KOPT-K1 (cell line): ENCODE measurements around the gene ARRDC1.
A peak's percentile ranks its signal among the peaks of the same experiment; 100 is the strongest.
"Not testable (repeated sequence)": the region's sequence is repeated elsewhere in the genome, so short reads cannot be mapped to it uniquely, and the experiment has no call there.

ENCODE experiments used
- H3K27ac ChIP-seq: fragments of 200-600 bp; sonication (generic); 2 replicates; pipeline ENCODE4 v1.5.1; 2016; ENCODE audit warnings: antibody characterized with exemption, mild to moderate bottlenecking, low read depth, low read length; ENCODE audit not compliant: poor library complexity, severe bottlenecking
- H3K36me3 ChIP-seq: fragments of 200-600 bp; sonication (generic); 2 replicates; pipeline ENCODE4 v1.5.1; 2017; ENCODE audit warnings: antibody characterized with exemption, mild to moderate bottlenecking, low read length, moderate library complexity; ENCODE audit not compliant: insufficient read depth
- H3K9me3 ChIP-seq: fragments of 200-600 bp; sonication (generic); 2 replicates; pipeline ENCODE4 v1.5.1; 2017; ENCODE audit warnings: antibody characterized with exemption, low read length, mild to moderate bottlenecking; ENCODE audit not compliant: insufficient read depth, poor library complexity, severe bottlenecking

Gene ARRDC1

DNA sequence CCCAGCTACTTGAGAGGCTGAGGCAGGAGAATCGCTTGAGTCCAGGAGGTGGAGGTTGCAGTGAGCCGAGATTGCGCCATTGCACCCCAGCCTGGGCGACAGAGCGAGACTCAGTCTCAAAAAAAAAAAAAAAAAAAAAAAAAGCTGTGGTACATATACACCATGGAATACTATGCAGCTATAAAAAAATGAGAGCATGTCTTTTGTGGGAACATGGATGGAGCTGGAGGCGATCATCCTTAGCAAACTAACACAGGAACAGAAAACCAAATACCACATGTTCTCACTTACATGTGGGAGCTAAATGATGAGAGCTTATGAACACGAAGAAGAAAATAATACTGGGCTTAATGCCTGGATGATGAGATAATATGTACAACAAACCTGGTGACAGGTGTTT, 8.9 kb upstream of the ARRDC1 start:
- not testable (repeated sequence) for H3K27ac ChIP-seq, H3K36me3 ChIP-seq, H3K9me3 ChIP-seq

DNA sequence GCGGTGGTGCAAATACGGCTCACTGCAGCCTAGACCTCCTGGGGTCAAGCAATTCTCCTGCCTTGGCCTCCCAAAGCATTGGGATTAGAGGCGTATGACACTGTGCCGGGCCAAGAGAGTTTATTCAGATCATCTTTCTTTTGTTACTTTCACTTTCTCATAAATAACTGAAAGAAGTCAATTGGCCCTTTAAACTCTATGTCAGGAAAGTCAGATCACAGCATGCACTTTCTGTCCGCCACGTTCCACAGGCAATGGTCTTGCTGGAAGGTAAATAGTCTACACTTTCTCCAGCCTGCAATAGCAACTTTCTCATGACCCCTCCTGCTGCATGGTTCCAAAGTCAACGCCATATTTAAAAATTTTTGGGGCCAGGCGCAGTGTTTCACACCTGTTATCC, 6.5 kb upstream of the ARRDC1 start:
- Histone ChIP-seq H3K27ac (no peak overlapping the region), H3K9me3 (no peaks in the 10 kb centered on the region), H3K36me3 (no peaks in the 10 kb centered on the region)

DNA sequence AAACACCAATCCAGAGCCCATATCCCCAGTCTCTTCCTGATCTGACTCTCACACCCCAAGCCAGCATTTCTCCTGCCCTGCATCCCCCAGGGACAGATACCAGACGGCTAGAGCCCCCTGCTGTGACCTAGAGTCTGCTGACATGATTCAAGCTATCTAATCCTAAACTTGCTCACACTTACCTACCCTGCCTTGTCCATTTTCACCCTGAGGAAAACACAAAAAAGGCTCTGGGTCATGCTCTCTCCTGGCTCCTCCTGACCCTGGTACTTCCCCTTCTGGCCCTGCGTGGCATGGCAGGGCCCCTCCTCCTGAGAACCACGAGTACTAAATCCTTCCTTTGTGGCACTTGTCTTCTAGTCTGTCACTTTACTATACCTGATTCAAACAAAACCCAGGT, 2.8 kb upstream of the ARRDC1 start:
- no peak overlapping the region for H3K27ac ChIP-seq

DNA sequence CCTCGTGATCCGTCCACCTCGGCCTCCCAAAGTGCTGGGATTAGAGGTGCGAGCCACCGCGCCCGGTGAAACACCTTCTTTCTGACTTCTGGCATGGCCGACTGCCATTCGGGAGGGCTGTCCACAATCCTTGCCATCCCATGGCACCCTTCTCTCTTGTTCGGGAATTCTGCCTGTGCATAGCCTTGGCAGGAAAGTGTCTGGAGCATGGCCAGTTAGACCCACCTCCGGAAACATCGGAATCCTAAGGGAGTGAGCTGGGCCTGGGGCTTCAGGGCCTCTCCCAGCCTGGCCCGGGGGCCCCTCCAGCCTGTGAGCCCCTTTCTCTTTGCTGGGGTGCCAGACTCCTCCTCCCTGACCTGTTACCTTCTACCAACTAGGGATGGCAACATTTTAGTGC, 1.6 kb upstream of the ARRDC1 start:
- no peak overlapping the region for H3K27ac ChIP-seq
- H3K36me3 ChIP-seq = no peaks in the 10 kb centered on the region
- no peaks in the 10 kb centered on the region for H3K9me3 ChIP-seq

More for the DNA sequence above, 2.8 kb upstream of the ARRDC1 start:
- Histone ChIP-seq H3K9me3 (no peaks in the 10 kb centered on the region), H3K36me3 (no peaks in the 10 kb centered on the region)

DNA sequence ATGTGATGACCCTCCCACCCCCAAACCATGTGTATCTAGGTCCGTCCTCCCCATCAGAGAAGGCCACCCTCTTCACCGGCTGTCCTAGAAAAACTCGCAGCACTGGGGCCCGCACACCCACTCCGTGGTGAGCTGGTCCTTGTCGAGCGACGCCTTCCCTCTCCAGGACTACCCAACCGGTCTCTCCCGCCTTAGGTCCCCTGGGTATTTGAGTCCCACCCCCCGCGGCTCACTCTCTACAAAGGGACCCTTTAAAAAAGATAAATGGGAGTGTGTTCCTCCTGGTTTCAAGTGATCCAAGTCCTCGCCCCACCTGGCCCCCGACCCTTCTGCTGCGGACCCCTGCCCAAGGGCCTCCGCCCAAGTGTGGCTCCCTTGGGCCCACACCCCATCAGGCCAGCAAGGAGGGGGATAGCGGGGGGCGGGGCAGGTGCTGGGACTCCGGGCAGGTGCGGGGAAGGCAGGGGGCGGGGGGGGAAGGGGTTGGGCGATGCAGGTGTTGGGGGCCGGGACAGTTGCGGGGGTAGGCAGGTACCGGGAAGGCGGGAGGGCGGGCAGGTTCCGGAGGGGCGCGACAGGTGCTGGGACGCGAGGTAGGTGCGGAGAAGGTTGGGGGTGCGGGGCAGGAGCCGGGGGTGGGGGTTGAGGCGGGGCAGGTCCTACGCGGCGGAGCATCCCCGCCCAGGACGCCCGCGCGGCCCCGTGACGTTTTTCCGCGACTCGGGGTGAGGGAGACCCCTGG, 970 bp upstream of the ARRDC1 start:
- Histone ChIP-seq H3K9me3 (no peaks in the 10 kb centered on the region), H3K27ac (no peak overlapping the region), H3K36me3 (no peaks in the 10 kb centered on the region)

DNA sequence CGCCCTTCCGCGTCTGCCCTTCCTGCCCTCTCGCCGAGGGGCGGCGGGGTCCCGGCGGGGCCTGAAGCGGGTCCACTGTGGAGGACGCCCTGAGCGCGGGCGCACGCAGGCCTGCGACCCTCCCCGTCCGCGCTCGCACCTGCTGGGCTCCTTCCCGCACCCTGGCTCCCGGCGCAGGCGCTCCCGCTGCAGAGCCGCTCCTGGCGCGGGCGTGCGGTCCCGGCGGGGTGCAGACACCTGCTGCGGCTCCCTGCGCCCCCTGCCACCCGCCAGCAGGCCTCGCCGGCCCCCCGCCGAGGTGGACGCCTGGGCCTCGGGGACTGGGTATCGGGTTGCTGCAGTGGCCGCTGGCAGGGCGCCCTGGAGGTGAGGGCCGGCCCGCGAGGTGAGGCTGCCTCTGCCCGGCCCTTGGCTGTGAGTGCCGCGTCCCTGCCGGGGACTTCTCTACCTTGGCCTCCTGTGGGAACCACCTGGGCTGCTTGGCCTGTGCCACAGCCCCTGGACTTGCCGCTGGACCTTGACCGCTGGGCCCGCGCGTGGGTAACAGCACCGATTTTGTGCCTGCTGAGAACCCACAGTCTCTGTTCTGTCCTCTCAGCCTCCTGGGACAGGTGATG, 627 bp downstream of the ARRDC1 start:
- no peaks in the 10 kb centered on the region for H3K9me3 ChIP-seq
- no peaks in the 10 kb centered on the region for H3K36me3 ChIP-seq
- H3K27ac ChIP-seq = peak overlapping the region; percentile 63

DNA sequence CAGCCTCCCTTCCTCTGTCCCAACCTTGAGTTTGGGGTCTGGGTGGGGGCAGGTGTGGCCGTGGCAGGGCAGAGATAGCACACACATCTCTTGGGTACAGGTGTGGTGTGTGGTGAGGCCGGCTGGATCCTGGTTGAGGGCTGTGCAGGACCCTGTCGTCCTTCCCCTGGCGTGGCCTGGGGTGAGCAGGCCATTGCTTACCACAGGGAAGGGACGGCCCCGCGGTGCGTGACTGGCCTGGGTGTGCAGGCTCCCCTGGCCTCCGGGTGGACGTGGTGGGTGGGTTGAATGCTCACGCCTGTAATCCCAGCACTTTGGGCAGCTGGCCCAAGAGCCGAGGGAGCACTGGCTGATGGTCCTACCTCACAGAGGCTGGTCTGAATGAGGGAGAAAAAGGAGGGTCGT, 1.2 kb downstream of the ARRDC1 start:
- Histone ChIP-seq H3K9me3 (no peaks in the 10 kb centered on the region), H3K27ac (no peak overlapping the region), H3K36me3 (no peaks in the 10 kb centered on the region)

DNA sequence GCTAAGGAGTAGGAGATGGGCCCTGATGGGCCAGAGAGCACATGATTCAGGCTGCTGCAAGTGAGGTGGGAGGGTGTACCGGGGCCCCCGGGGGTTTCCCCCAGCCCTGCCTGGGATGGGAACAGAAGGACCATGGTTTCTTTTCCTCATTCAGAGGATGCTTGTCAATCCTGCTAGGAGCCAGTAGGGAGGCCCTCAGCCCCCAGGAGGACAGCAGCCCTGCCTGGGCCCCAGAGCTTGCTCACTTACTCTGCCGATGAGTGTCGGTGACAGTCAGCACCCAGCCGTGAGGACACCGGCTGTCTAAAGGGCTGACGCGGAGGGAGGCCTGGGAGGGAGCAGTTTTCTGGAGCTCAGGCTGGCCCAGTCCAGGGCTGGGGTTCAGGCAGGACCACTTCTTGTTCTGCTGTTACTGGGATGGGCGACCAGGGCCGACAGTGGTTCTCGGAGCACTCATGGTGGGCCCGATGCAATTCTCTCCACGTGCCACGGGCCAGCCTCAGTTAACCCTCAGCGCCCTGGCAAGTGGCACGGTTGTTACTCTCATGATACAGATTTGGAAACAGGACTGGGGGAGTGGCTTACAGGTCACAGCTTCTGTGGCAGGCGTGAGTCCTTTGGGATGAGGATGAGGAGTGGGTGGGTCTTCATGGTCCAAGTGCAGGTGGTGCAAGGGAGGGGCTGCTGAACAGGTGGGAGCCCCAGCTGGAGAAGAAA, 1.8 kb downstream of the ARRDC1 start:
- H3K27ac ChIP-seq = no peak overlapping the region
- no peaks in the 10 kb centered on the region for H3K9me3 ChIP-seq
- H3K36me3 ChIP-seq = no peaks in the 10 kb centered on the region

DNA sequence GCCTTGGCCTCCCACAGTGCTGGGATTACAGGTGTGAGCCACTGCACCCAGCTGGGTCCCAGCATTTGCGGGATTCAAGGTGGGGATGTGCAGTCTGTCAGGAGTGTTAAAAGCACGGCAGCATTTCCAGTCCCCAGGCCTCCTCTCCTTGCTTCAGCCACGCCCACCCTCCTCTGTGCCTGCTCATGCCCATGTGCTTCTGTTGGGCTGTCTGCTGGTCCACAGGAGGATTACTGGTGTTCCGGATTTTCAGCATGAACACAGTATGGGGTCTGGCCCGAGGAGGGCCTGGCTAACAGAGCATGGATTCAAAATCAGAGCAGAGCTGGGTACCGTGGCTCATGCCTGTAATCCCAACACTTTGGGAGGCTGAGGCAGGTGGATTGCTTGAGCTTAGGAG, 5.5 kb downstream of the ARRDC1 start:
- peaks cover 29% of the 10 kb centered on the region for H3K36me3 ChIP-seq
- no peaks in the 10 kb centered on the region for H3K9me3 ChIP-seq
- no peak overlapping the region for H3K27ac ChIP-seq

DNA sequence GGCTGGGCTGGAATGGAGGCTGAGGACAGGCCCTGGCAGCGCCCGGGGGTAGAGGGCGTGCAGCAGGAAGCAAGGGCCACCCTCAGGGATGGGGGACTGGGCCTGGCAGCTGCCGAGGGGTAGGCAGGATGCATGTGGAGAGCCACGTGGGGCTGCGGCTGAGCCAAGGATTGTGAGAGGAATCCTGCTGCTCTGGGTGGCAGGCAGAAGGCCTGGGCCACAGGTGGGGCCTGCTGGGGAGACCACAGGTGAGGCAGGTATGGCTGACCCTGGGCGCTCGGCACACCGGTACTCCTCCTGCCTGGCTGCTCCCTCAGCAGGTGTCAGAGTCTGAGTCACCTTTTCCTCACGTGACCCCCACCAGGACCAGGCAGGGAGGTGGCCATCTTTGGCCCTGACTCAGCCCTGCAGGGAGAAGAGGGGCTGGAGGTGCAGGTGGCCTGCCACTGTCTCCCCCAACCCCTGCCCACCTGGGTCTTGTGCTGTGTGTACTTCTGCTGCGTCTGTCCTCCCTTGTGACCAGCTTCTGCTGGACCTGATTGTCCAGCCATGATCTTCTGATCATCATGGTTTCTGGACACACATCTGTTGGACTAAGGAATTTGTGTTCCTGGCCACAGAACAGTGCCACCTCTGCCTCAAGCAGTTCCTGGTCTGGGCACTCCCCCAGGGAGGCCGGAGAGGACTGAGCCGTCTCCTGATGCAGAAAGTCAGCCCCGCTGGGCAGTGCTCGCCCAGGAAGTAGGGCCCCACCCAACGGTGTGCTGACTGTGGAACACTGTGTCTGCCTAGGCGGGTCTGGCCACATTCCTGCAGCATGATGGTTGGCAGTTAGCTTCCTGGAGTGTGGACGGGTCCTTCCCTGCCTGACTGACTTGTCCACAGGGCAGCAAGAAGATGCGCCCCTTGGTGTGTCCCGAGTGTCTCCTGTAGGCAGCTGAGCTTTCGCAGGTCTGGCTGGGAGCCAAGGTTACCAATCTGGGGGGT, 6.4 kb downstream of the ARRDC1 start:
- Histone ChIP-seq H3K9me3 (no peaks in the 10 kb centered on the region), H3K27ac (no peak overlapping the region)

DNA sequence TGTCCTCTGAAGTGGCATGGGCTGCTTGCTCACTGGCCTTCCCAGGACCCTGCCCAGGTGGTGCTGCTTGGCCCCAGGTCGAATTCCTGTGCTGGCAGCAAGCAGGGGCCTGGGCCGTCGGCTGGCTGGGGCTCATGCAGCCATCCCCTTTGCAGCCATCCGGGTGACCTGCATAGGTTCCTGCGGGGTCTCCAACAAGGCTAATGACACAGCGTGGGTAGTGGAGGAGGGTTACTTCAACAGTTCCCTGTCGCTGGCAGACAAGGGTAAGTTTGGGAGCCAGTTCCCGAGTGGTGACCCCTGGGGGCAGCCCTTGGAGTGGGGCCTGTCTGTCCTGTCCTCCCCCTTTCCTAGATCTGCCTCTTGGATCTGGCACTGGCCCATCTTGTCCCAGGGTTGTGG, 7.3 kb downstream of the ARRDC1 start:
- H3K9me3 ChIP-seq = no peaks in the 10 kb centered on the region
- no peak overlapping the region for H3K27ac ChIP-seq
- H3K36me3 ChIP-seq = peaks cover 37% of the 10 kb centered on the region

More for the DNA sequence above, 6.4 kb downstream of the ARRDC1 start:
- peaks cover 37% of the 10 kb centered on the region for H3K36me3 ChIP-seq

DNA sequence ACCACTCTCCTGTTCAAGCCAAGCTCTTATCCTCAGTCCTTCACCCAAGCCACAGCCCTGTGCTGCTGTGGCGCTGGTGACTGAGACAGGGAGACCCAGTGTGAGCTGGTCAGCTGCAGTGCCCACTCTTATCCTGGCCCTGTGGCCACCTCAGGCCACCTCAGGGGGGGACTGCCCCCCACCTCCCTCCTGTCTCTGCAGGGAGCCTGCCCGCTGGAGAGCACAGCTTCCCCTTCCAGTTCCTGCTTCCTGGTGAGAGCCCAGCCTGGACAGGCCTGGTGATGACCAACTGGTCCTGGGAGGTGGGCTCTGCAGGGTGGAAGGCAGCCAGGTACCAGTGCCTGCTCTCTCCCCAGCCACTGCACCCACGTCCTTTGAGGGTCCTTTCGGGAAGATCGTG, 7.8 kb downstream of the ARRDC1 start:
- Histone ChIP-seq H3K27ac (no peak overlapping the region), H3K9me3 (no peaks in the 10 kb centered on the region), H3K36me3 (peaks cover 37% of the 10 kb centered on the region)

DNA sequence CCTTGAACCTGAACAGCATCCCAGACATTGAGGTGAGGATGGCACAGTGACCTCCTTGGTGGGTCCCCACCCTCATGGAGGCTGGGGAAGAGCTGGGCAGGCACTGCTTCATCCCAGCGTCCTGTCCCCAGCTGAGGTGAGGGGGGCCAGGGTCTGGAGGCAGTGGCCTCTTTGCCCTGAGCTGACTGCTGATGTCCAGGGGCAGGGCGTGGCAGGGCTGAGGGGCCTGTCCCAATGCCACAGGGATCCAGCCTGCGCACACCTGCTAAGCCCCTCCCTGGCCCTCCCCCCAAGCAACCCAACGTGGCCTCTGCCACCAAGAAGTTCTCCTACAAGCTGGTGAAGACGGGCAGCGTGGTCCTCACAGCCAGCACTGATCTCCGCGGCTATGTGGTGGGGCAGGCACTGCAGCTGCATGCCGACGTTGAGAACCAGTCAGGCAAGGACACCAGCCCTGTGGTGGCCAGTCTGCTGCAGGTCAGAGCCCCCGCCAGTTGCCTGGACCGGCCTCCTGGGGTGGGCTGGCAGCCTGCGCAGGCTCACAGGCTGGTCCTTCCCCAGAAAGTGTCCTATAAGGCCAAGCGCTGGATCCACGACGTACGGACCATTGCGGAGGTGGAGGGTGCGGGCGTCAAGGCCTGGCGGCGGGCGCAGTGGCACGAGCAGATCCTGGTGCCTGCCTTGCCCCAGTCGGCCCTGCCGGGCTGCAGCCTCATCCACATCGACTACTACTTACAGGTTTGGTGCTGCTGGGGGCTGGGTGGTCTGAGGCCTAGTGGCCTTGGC, 8.4 kb downstream of the ARRDC1 start:
- H3K36me3 ChIP-seq = peaks cover 37% of the 10 kb centered on the region
- H3K9me3 ChIP-seq = no peaks in the 10 kb centered on the region
- no peak overlapping the region for H3K27ac ChIP-seq
